ENCODE results near the gene APOBEC3A. TPM values are rescaled to one million over a fixed set of nuclear protein-coding genes. Genes with fewer than 3 reads are reported as not detected.
A peak's percentile ranks its signal among the peaks of the same experiment; 100 is the strongest.

APOBEC3A gene
- polyA plus RNA-seq, 1 donor: 0.07 TPM

DNA sequence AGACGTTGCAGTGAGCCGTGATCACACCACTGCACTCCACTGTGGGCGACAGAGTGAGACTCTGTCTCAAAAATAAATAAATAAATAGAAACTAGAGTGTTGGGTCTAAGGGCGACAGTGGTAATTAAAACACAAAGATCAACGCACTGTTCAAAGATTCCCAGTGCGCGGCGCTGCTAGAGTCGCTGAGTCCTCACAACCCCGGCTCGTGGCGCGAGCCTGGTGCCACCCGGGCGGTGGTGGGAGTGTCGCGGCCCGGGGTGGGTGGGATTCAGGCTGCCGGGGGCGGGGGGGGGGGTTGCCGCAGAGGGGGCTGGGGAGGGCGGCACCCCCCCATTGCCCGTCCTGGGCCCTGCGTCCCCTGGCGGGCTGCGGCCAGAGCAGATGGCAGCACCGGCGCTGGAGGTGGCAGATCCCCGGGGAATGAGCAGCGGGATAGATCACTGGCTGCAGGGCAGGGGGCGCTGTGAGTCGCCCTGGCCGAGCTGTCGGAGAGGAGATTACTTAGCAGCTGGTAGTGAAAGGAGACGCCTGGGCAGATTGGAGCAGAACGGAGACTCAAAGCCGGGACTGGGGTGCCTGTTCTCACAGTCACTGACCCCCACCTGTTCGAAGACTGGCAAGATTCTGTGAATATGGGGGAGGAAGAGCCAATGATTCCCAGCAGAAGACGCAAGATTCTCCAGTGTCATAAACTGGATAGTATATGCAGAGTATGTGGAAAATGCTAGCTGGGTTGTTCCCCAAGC lies 30.2 kb upstream of the APOBEC3A start:
- Histone ChIP-seq H3K4me3 (ENCODE audit: low read length) (peak overlapping the region; percentile 26), H3K4me1 (ENCODE audit: control insufficient read depth, insufficient read depth, low read length) (peaks cover 49% of the 10 kb centered on the region), H3K36me3 (ENCODE audit: control insufficient read depth, insufficient read depth, low read length) (no peaks in the 10 kb centered on the region), H3K9me3 (ENCODE audit: control insufficient read depth, low read depth, low read length) (no peaks in the 10 kb centered on the region), H3K27ac (ENCODE audit: low read length) (no peak overlapping the region), H3K27me3 (ENCODE audit: control insufficient read depth, insufficient read depth, low read length) (no peaks in the 10 kb centered on the region)
- DNase-seq: peak; percentile 66 to 83
- WGBS (ENCODE audit: insufficient coverage, low lambda C conversion rate): no CpG with 5 or more reads among the region's 39 CpGs

DNA sequence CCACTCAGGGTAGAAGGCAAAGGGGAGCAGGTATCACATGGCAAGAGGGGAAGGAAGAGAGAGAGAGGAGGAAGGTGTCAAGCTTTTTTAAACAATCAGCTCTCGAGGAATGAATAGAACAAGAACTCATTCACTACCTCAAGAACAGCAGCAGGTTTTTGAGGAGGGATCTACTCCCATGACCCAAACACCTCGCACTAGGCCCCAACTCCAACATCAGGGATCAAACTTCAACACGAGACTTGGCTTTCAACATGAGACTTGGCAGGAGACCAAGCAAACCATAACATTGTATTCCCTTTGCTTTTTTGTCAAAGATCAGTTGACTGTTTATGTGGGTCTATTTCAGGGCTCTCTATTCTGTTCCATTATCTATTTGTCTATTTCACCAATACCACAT lies 26.9 kb upstream of the APOBEC3A start:
- no peaks in the 10 kb centered on the region for H3K9me3 ChIP-seq (ENCODE audit: control insufficient read depth, low read depth, low read length)
- WGBS (ENCODE audit: insufficient coverage, low lambda C conversion rate): no CpG with 5 or more reads among the region's 3 CpGs
- H3K36me3 ChIP-seq (ENCODE audit: control insufficient read depth, insufficient read depth, low read length): no peaks in the 10 kb centered on the region
- no peak overlapping the region for H3K4me3 ChIP-seq (ENCODE audit: low read length)
- peak in 1 of 2 donors; percentile 83 for DNase-seq
- H3K4me1 ChIP-seq (ENCODE audit: control insufficient read depth, insufficient read depth, low read length): peaks cover 35% of the 10 kb centered on the region
- no peaks in the 10 kb centered on the region for H3K27me3 ChIP-seq (ENCODE audit: control insufficient read depth, insufficient read depth, low read length)
- H3K27ac ChIP-seq (ENCODE audit: low read length): no peak overlapping the region

DNA sequence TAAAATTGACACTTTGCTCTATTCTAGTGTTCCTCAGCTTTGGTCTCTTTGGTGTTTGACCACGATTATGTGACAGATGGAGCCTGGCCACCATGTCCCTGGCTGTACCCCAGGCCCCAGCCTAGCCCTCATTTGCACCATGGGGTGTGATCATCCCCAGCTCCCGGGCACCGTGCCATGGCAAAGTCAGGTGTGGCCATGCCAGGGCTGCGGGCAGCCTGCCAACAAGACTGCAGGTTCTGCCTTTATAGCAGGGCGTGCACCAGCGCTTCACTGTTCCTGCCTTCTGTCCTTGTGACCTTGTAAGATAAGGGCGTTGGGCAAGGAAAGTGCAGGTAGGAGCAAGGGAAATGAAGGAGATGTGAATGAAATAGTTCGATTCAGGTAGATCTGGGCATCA lies 22.4 kb upstream of the APOBEC3A start:
- WGBS (ENCODE audit: insufficient coverage, low lambda C conversion rate): 20% methylated on average over 1 of the region's 8 CpGs
- DNase-seq: peak; percentile 89 to 95
- no peak overlapping the region for H3K27ac ChIP-seq (ENCODE audit: low read length)

GRCh38 chr22:38935616-38936015 lies 21.8 kb upstream of the APOBEC3A start:
- no peaks in the 10 kb centered on the region for H3K27me3 ChIP-seq (ENCODE audit: control insufficient read depth, insufficient read depth, low read length)
- no peak for DNase-seq
- H3K27ac ChIP-seq (ENCODE audit: low read length): no peak overlapping the region
- no peak overlapping the region for H3K4me3 ChIP-seq (ENCODE audit: low read length)
- no peaks in the 10 kb centered on the region for H3K36me3 ChIP-seq (ENCODE audit: control insufficient read depth, insufficient read depth, low read length)
- H3K9me3 ChIP-seq (ENCODE audit: control insufficient read depth, low read depth, low read length): no peaks in the 10 kb centered on the region
- WGBS (ENCODE audit: insufficient coverage, low lambda C conversion rate): 100% methylated on average over 2 of the region's 13 CpGs
- H3K4me1 ChIP-seq (ENCODE audit: control insufficient read depth, insufficient read depth, low read length): peaks cover 20% of the 10 kb centered on the region

More for the DNA sequence above, 22.4 kb upstream of the APOBEC3A start:
- Histone ChIP-seq H3K36me3 (ENCODE audit: control insufficient read depth, insufficient read depth, low read length) (no peaks in the 10 kb centered on the region), H3K4me1 (ENCODE audit: control insufficient read depth, insufficient read depth, low read length) (peaks cover 24% of the 10 kb centered on the region), H3K4me3 (ENCODE audit: low read length) (no peak overlapping the region), H3K9me3 (ENCODE audit: control insufficient read depth, low read depth, low read length) (no peaks in the 10 kb centered on the region), H3K27me3 (ENCODE audit: control insufficient read depth, insufficient read depth, low read length) (no peaks in the 10 kb centered on the region)

- Histone ChIP-seq H3K4me1 (ENCODE audit: control insufficient read depth, insufficient read depth, low read length) (peaks cover 19% of the 10 kb centered on the region), H3K27me3 (ENCODE audit: control insufficient read depth, insufficient read depth, low read length) (no peaks in the 10 kb centered on the region), H3K36me3 (ENCODE audit: control insufficient read depth, insufficient read depth, low read length) (no peaks in the 10 kb centered on the region), H3K27ac (ENCODE audit: low read length) (no peak overlapping the region), H3K9me3 (ENCODE audit: control insufficient read depth, low read depth, low read length) (no peaks in the 10 kb centered on the region), H3K4me3 (ENCODE audit: low read length) (no peak overlapping the region)
- no CpG with 5 or more reads among the region's 17 CpGs for WGBS (ENCODE audit: insufficient coverage, low lambda C conversion rate)
- DNase-seq: no peak
Measured at GRCh38 chr22:38936562-38936961, 20.8 kb upstream of the APOBEC3A start.

- Histone ChIP-seq H3K27ac (ENCODE audit: low read length) (no peak overlapping the region), H3K36me3 (ENCODE audit: control insufficient read depth, insufficient read depth, low read length) (no peaks in the 10 kb centered on the region), H3K4me3 (ENCODE audit: low read length) (no peak overlapping the region), H3K4me1 (ENCODE audit: control insufficient read depth, insufficient read depth, low read length) (peaks cover 19% of the 10 kb centered on the region), H3K9me3 (ENCODE audit: control insufficient read depth, low read depth, low read length) (no peaks in the 10 kb centered on the region), H3K27me3 (ENCODE audit: control insufficient read depth, insufficient read depth, low read length) (no peaks in the 10 kb centered on the region)
- no CpG with 5 or more reads among the region's 4 CpGs for WGBS (ENCODE audit: insufficient coverage, low lambda C conversion rate)
- DNase-seq: no peak
Measured at GRCh38 chr22:38937036-38937435, 20.4 kb upstream of the APOBEC3A start.

DNA sequence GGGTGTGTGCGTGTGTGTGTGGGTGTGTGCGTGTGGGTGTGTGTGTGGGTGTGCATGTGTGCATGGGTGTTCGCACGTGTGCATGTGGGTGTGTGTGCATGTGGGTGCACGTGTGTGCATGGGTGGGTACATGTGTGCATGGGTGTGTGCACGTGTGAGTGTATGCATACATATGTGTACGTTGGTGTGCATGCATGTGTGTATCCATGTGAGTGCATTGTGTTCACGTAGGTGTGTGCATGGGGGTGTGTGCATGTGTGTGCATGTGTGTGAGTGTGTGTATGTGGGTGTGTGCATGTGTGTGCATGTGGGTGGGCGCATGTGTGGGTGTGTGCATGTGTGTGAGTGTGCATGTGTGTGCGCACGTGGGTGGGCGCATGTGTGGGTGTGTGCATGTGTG lies 19.9 kb upstream of the APOBEC3A start:
- no peak for DNase-seq
- Histone ChIP-seq H3K9me3 (ENCODE audit: control insufficient read depth, low read depth, low read length) (no peaks in the 10 kb centered on the region), H3K27me3 (ENCODE audit: control insufficient read depth, insufficient read depth, low read length) (no peaks in the 10 kb centered on the region), H3K4me3 (ENCODE audit: low read length) (no peak overlapping the region), H3K27ac (ENCODE audit: low read length) (no peak overlapping the region), H3K36me3 (ENCODE audit: control insufficient read depth, insufficient read depth, low read length) (no peaks in the 10 kb centered on the region), H3K4me1 (ENCODE audit: control insufficient read depth, insufficient read depth, low read length) (peaks cover 19% of the 10 kb centered on the region)
- no CpG with 5 or more reads among the region's 12 CpGs for WGBS (ENCODE audit: insufficient coverage, low lambda C conversion rate)

DNA sequence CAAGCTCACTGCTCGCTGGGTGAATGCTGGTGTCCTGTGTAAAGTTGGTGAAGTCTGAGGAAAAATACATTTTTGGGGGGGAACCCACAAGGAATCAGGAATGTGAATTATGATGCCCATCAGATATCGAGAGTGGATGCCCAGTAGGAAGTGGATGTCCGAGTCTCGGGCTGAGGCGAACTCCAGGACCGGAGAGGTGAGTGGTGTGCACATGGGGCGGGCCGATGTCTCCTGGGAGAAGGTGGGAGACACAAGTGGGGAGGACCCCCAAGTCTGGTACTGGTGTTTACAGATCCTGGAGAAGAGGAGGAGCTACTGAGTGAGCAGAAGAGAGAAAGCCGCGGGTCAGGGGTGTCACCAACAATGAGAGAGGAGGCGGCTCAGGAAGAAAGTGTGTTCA lies 19.2 kb upstream of the APOBEC3A start:
- Histone ChIP-seq H3K27ac (ENCODE audit: low read length) (no peak overlapping the region), H3K27me3 (ENCODE audit: control insufficient read depth, insufficient read depth, low read length) (no peaks in the 10 kb centered on the region), H3K4me3 (ENCODE audit: low read length) (no peak overlapping the region), H3K4me1 (ENCODE audit: control insufficient read depth, insufficient read depth, low read length) (peaks cover 19% of the 10 kb centered on the region), H3K9me3 (ENCODE audit: control insufficient read depth, low read depth, low read length) (no peaks in the 10 kb centered on the region), H3K36me3 (ENCODE audit: control insufficient read depth, insufficient read depth, low read length) (no peaks in the 10 kb centered on the region)
- WGBS (ENCODE audit: insufficient coverage, low lambda C conversion rate): 100% methylated on average over 1 of the region's 11 CpGs
- no peak for DNase-seq

GRCh38 chr22:38938925-38939324 lies 18.5 kb upstream of the APOBEC3A start:
- no peaks in the 10 kb centered on the region for H3K36me3 ChIP-seq (ENCODE audit: control insufficient read depth, insufficient read depth, low read length)
- peaks cover 16% of the 10 kb centered on the region for H3K4me1 ChIP-seq (ENCODE audit: control insufficient read depth, insufficient read depth, low read length)
- WGBS (ENCODE audit: insufficient coverage, low lambda C conversion rate): no CpG with 5 or more reads among the region's 7 CpGs
- H3K27me3 ChIP-seq (ENCODE audit: control insufficient read depth, insufficient read depth, low read length): peaks cover 2% of the 10 kb centered on the region
- no peak overlapping the region for H3K27ac ChIP-seq (ENCODE audit: low read length)
- H3K9me3 ChIP-seq (ENCODE audit: control insufficient read depth, low read depth, low read length): no peaks in the 10 kb centered on the region
- H3K4me3 ChIP-seq (ENCODE audit: low read length): no peak overlapping the region
- no peak for DNase-seq

GRCh38 chr22:38940811-38941384 lies 16.5 kb upstream of the APOBEC3A start:
- DNase-seq: no peak
- peaks cover 2% of the 10 kb centered on the region for H3K27me3 ChIP-seq (ENCODE audit: control insufficient read depth, insufficient read depth, low read length)
- H3K27ac ChIP-seq (ENCODE audit: low read length): no peak overlapping the region

More at GRCh38 chr22:38940811-38941384, 16.5 kb upstream of the APOBEC3A start:
- Histone ChIP-seq H3K4me3 (ENCODE audit: low read length) (no peak overlapping the region), H3K4me1 (ENCODE audit: control insufficient read depth, insufficient read depth, low read length) (peaks cover 2% of the 10 kb centered on the region), H3K36me3 (ENCODE audit: control insufficient read depth, insufficient read depth, low read length) (no peaks in the 10 kb centered on the region), H3K9me3 (ENCODE audit: control insufficient read depth, low read depth, low read length) (no peaks in the 10 kb centered on the region)
- WGBS (ENCODE audit: insufficient coverage, low lambda C conversion rate): no CpG with 5 or more reads among the region's 6 CpGs

Data from large intestine (tissue), 3 donors.